GM18526 (cell line): ENCODE results near the gene ZNF384.
A peak's percentile ranks its signal among the peaks of the same experiment; 100 is the strongest.

Source experiments
- POLR2A ChIP-seq: IDR thresholded peaks from 3 replicates; pipeline ENCODE4 v1.6.1; 2011; ENCODE audit not compliant: insufficient read length; ENCODE audit errors: extremely low read depth

The ZNF384 gene

DNA sequence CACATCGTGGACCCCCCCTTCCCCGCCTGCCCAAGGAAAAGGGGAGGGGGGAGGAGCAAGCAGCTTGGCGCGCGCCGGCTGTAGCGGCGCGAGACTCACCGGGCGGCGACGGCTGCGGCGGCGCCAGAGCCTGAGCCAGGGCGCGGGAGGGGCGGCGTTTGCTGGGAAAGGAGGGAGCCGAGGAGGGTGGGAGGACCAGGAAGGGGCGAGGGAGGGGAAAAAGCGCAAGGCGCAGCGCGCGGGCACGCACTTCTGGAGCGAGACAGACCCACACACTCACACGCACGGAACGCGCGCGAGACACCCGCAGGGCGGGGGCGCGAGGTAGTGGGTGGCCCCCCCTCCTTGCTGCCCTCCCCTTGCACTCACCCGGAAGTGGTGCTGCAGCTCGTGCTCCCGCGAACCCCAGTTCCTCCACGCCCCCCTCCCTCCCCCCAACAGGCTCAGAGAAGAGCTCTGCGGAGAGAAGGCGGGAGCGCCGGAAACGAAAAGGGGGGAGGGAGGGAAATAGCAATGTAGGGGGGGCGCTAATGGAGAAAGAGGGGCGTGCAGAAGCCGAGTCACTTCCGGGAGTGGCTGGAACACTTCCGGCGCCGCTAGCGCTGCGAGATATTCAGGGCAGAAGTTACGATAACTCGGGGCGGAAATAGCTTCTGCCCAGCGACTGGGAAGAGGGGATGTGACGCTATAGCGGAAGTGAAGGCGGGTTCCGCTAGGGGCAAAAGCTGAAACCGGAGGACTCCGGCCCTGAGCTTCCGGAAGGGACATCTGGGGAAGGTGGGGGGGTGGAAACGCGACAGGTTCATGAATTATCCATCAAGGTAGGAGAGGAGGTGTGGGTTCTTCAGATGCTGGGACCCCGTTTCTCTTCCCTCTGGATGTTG is at the start of gene ZNF384:
TSS of gene ZNF384 (minus strand) at position 377 of the 884 bp plus-strand sequence. CDS start 9,855 bp downstream, outside the sequence.
- peak; percentile 70 for TF ChIP-seq POLR2A

DNA sequence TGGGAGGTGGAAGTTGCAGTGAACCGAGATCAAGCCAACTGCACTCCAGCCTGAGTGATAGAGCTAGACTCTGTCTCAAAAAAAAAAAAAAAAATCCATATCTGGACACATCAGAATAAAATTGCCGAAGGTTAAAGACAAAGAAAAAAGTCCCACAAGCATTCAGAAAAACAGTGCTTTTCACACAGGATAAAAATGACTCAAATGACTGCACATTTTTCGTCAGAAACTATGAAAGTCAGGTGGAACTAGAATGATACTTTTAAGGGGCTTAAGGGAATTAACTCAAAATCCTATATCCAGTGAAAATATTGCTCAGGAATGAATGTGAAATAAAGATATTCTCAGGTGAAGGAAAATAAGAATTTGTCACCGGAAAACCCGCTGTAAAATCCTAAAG is 47.6 kb upstream of the ZNF384 start:
- no peak for TF ChIP-seq POLR2A

DNA sequence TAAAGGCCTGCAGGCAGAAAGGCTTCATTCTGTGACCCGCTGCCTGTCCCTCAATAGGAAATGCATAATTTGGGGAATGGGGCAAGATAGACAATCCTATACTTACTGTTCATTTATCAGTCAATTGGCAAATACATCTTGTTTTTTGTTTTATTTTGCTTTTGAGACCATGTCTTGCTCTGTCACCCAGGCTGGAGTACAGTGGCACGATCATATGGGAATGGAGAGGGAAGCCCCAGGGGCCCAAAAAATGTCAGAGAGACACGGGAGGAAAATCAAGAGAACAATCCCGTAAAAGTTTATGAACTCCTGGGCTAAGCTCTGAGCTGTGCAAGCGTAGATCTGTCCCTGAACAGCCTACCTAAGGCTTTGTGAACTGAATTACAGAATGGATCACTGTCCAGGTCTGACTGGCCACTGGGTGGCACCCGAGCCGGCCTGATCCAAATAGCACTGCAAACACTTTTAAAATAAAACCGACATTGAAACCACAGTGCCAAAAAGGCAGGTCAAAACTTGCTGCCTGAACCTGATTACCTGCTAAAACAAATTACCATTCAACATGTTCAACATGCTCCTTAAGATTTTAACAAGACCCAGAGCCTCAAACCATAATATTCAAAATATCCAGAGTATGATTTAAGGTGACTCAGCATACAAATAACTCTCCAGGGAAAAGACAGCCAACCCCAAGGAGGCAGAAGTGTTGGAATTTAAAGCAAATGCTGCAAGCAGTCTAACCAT is 46.4 kb upstream of the ZNF384 start:
- no peak for TF ChIP-seq POLR2A

DNA sequence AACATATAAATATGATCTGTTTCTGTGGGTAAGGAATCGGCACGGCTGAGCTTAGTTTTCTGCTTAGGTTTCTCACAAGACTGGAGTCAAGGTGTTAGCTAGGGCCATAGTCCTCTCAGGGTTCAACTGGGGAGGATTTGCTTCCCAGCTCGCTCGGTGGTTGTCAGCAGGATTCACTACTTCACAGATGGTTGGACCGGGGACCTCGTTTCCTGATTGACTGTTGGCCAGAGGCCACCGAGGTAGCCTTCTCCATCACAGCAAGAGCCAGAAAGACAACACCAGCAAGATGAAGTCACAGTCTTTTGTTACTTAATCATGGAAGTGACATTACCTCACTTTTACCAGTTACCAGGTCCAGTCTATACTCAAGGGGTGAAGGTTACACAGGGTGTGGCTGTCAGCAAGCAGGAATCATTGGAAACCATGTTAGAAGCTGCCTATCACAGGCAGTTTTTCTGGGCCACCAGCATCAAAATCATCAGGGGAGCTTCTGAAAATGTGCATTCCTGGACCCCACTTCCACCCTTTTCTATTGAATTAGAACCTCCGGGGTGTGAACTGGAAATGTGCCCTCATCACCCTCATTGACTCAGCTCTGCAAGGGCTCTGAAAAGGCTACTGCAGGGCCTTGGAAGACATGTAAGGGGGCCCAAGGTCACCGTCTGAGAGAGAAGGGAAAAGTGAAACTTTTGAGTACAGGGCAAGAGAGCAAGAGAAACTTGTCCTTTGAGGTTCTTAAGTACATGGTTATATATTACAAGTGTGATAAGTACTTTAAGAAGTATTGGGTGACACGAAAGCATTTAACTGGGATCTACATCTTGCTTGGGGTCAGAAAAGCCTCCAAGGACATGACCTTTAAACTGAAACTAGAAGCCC is 45.6 kb upstream of the ZNF384 start:
- no peak for TF ChIP-seq POLR2A

- no peak for TF ChIP-seq POLR2A
Observed at GRCh38 chr12:6730169-6730568, 41.0 kb upstream of the ZNF384 start.

- TF ChIP-seq POLR2A: no peak
Observed at GRCh38 chr12:6729186-6729585, 40.0 kb upstream of the ZNF384 start.

DNA sequence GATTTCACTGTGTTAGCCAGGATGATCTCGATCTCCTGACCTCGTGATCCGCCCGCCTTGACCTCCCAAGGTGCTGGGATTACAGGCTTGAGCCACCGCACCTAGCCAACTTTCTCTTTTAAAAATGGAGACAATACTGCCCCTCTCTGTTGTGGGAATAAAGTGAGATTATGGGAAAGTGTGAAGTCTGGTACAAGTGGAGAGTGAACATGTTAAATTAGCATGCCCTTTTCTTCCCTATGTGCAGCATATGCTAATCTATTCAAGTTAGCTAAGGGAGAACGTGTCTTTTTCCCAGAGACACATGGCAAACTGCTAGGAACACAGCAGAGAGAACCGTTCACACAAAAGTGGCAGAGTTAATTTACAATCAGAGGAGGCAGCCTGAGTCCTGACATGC is 36.2 kb upstream of the ZNF384 start:
- no peak for TF ChIP-seq POLR2A

GRCh38 chr12:6724409-6724797 is 35.2 kb upstream of the ZNF384 start:
- TF ChIP-seq POLR2A: no peak

DNA sequence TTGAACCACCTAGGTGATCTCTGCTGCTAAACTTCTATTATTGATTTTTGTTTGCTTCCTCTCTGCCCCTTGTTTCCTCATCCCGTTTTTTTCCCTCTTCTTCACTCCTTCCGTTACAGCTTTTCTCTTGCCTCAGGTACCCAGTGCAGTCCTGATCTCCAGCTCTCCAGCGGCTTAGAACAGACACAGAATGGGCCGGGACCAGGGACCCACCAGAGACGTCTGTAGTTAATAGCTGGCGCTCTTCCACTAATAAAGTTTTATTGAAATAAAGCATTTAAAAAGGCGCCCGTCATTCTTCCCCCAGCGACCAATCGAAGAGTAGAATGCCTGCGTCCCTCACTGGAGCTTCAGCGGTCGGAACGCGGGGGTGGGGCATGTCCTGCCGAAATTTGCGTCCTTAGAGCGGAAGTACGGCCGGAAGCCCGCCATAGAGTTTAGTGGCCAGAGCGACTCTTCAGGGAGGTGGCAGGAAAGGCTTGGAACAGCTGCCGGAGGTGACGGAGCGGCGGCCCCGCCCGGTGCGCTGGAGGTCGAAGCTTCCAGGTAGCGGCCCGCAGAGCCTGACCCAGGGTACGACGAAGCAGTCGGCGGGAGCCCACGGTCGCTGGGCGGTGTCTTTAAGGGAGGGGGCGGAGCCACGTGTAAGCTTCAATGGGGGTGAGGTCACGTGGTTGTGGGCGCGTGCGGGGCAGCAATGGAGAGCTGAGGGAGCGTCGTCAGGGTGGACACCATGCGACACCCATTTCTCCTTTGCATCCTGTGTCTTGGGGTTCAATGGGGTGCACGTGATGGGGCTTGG is 34.6 kb upstream of the ZNF384 start, which contains the start of gene COPS7A:
TSS of gene COPS7A (plus strand) at position 440 of the 802 bp plus-strand sequence. CDS start 611 bp downstream, outside the sequence.
- peak; percentile 71 for TF ChIP-seq POLR2A

DNA sequence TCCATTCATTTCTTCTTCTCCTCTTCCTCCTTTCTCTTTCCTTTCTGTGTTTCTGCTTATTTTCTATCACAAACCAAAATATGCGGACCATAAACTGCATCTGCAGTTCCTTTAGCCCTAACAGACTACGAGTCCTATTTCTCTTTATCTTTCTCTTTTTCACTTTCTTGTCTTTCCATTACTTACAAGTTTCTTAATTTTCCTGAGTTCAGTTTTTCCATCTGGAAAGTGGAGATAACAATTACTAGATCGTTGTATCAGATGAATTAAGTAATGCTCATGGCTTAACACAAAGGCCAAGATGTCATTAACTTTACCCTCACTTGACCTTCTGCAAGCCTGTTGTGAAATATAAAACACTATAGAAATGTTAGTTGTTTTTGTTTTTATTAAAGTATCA is 33.7 kb upstream of the ZNF384 start:
- no peak for TF ChIP-seq POLR2A

DNA sequence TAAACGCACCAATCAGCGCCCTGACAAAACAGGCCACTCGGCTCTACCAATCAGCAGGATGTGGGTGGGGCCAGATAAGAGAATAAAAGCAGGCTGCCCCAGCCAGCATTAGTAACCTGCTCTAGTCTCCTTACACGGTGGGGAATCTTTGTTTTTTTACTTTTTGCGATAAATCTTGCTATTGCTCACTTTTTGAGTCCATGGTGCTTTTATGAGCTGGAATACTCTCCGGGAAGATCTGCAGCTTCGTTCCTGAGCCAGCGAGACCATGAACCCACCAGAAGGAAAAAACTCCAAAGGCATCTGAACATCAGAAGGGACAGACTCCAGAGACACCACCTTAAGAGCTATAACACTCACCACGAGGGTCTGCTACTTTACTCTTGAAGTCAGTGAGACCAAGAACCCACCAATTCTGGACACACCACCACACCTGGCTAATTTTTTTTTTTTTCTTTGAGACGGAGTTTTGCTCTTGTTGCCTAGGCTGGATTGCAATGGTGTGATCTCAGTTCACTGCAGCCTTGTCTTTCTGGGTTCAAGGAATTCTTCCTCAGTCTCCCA is 27.8 kb upstream of the ZNF384 start:
- TF ChIP-seq POLR2A: no peak

DNA sequence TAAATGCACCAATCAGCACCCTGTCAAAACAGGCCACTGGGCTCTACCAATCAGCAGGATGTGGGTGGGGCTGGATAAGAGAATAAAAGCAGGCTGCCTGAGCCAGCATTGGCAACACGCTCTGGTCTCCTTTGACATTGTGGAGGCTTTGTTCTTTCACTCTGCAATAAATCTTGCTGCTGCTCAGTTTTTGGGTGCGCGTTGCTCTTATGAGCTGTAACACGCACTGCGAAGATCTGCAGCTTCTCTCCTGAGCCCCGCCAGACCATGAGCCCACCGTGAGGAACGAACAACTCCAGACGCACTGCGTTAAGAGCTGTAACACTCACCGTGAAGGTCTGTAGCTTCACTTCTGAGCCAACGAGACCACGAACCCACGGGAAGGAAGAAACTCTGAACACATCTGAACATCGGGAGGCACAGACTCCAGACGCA is 19.8 kb upstream of the ZNF384 start:
- TF ChIP-seq POLR2A: no peak

DNA sequence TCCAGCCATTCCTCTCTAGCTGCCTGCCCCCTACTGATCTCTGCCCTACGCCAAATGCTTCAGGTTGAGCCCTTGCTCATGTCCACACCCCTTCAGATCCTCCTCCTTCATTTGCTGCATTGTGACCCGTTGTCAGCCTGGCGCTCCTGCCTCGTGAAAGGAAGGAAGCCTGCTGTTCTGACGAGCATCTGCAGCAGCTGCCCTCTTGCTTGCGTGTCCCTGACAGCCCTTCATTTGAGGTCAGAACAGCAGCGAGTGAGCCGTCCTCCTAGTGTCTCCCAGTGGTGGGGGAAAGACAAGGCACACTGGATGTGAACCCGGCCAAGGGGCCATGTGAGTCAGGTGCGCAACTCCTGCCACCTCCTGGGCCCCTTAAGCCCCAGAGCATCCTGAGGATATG is 14.5 kb upstream of the ZNF384 start:
- no peak for TF ChIP-seq POLR2A
